ENCODE results near the gene C20orf204. TPM values are rescaled to one million over a fixed set of nuclear protein-coding genes. Genes with fewer than 3 reads are reported as not detected.

C20orf204 gene
- total and polyA plus RNA-seq, 3 experiments from 2014 or later = 0.40 to 2.7 (median 2.4) TPM

GRCh38 chr20:64047968-64048401, 12.0 kb downstream of the C20orf204 start:
- DNase-seq = no peak
- Histone ChIP-seq H3K36me3 (ENCODE audit: insufficient read depth, low read length) (no peaks in the 10 kb centered on the region), H3K27ac (ENCODE audit: low read depth, low read length) (no peak overlapping the region), H3K27me3 (ENCODE audit: insufficient read depth, low read length, poor library complexity, severe bottlenecking) (peaks cover 29% of the 10 kb centered on the region), H3K9me3 (ENCODE audit: low read length) (no peaks in the 10 kb centered on the region), H3K4me1 (ENCODE audit: insufficient read depth, low read length) (peaks cover 6% of the 10 kb centered on the region), H3K4me3 (ENCODE audit: low read length) (no peak overlapping the region)
- Mint-ChIP-seq H3K27me3 (peaks cover 38 to 44% of the 10 kb centered on the region in 2 donors), H3K4me1 (peaks cover 7 to 30% (median 11%) of the 10 kb centered on the region in 3 donors), H3K27ac (no peak overlapping the region), H3K36me3 (no peaks in the 10 kb centered on the region), H3K4me3 (peak overlapping the region in 1 of 7 donors; percentile 20), H3K9me3 (no peaks in the 10 kb centered on the region)
- CTCF ChIA-PET = interaction anchor here (1.2 to 1.5 kb wide), 2 partner anchors 12 to 68 kb away, joined by 3 read pairs; no protein-coding TSS in a partner anchor
- POLR2A ChIA-PET = no interaction called here

DNA sequence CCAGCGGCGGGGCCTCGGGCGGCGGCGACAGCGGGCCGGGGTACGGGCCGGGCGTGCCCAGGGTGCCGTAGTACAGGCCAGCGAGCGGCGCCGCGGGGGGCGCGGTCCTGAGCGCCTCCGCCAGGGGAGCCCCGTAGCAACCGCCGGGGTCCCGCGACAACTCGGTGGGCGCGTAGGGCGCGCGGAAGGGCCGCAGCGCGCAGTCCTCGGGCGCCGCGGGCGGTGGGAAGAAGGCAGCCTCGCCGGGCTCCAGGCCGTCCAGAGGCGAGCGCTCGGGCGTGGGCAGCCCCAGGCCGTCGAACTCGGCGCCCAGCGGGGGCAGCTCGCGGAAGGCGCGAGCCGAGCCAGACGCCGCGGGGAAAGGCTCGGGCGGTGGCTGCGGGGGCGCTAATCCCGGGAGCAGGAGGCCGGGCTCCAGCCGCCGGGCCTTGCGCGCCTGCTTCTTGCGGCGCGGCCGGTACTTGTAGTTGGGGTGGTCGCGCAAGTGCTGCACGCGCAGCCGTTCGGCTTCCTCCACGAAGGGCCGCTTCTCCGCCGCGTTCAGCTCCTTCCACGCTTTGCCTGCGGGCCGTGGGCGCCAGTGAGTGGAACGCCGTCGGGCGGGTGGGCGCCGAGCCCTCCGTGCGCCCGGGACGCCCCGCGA, 12.5 kb downstream of the C20orf204 start:
- DNase-seq = no peak
- Mint-ChIP-seq H3K27me3 (peaks cover 39 to 50% of the 10 kb centered on the region in 2 donors), H3K4me3 (no peak overlapping the region), H3K9me3 (no peaks in the 10 kb centered on the region), H3K36me3 (no peaks in the 10 kb centered on the region), H3K27ac (no peak overlapping the region), H3K4me1 (peaks cover 5 to 27% (median 9%) of the 10 kb centered on the region in 3 donors)
- Histone ChIP-seq H3K9me3 (ENCODE audit: low read length) (no peaks in the 10 kb centered on the region), H3K27me3 (ENCODE audit: insufficient read depth, low read length, poor library complexity, severe bottlenecking) (peaks cover 29% of the 10 kb centered on the region), H3K4me1 (ENCODE audit: insufficient read depth, low read length) (peaks cover 6% of the 10 kb centered on the region), H3K36me3 (ENCODE audit: insufficient read depth, low read length) (no peaks in the 10 kb centered on the region), H3K27ac (ENCODE audit: low read depth, low read length) (no peak overlapping the region), H3K4me3 (ENCODE audit: low read length) (no peak overlapping the region)
- CTCF ChIA-PET = interaction anchor here (1.2 kb wide), 1 partner anchor 12 kb away, joined by 3 read pairs; no protein-coding TSS in a partner anchor
- POLR2A ChIA-PET = no interaction called here

DNA sequence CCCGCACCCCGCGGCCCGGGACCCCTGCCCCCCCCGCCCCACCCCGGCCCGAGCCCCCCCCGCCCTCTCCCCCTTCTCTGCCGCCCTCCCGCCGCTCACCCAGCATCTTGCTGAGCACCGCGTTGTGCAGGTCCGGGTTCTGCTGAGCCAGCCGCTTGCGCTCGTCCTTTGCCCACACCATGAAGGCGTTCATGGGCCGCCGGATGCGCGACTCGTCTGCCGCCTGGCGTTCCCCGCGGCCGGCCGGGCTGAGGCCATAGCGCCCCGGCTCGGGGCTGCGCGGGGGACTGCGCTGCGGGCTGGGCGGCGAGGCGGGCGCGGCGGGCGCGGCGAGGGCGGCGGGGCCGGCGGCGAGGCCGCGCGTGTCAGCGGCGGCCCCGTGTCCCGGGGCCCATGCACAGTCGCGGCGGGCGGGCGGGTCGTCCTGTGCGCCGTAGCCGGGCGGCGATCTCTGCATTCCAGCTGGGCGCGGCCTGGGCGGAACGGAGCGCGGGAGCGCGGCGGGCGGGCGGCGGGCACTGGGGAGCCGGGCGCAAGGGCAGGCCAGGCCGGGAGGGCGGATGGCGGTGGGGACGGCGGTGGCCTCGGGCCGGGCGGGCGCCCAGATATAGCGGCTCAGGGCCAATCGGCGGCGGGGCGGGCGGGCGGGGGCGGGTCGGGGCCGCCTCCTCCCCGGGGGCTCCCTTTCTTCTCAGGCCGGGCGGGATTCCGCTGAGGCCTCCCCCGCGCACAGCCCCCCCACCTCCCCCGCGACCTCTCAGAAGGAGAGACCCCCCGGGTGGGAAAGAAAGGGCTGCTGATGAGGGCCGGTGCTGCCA, 13.3 kb downstream of the C20orf204 start, which contains the start of gene SOX18:
TSS of gene SOX18 (minus strand) at position 580 of the 818 bp plus-strand sequence. CDS start at position 457, 123 bp downstream.
- H3K4me3 Mint-ChIP-seq = peak within 1 kb of the TSS in 4 of 7 donors; percentile 20 to 78 (median 57)
- POLR2A ChIA-PET = no interaction called here
- peaks cover 0 to 21% (median 6%) of the 10 kb centered on the region in 3 donors for H3K4me1 Mint-ChIP-seq
- peaks cover 29% of the 10 kb centered on the region for H3K27me3 ChIP-seq (ENCODE audit: insufficient read depth, low read length, poor library complexity, severe bottlenecking)
- no peaks in the 10 kb centered on the region for H3K36me3 ChIP-seq (ENCODE audit: insufficient read depth, low read length)
- no peaks in the 10 kb centered on the region for H3K9me3 Mint-ChIP-seq
- peaks cover 6% of the 10 kb centered on the region for H3K4me1 ChIP-seq (ENCODE audit: insufficient read depth, low read length)
- H3K27me3 Mint-ChIP-seq = peaks cover 38 to 52% of the 10 kb centered on the region in 2 donors
- no peak for DNase-seq
- no peaks in the 10 kb centered on the region for H3K9me3 ChIP-seq (ENCODE audit: low read length)
- no peak within 1 kb of the TSS for H3K4me3 ChIP-seq (ENCODE audit: low read length)
- no peak within 1 kb of the TSS for H3K27ac Mint-ChIP-seq
- CTCF ChIA-PET = interaction anchor here (1.2 kb wide), 1 partner anchor 11 kb away, joined by 3 read pairs; no protein-coding TSS in a partner anchor
- H3K27ac ChIP-seq (ENCODE audit: low read depth, low read length) = peak within 1 kb of the TSS; percentile 59
- H3K36me3 Mint-ChIP-seq = no peaks in the 10 kb centered on the region

GRCh38 chr20:64049878-64050260, 13.9 kb downstream of the C20orf204 start:
- Mint-ChIP-seq H3K27ac (no peak overlapping the region), H3K4me1 (peaks cover 0 to 16% (median 6%) of the 10 kb centered on the region in 3 donors), H3K36me3 (no peaks in the 10 kb centered on the region), H3K27me3 (peaks cover 33 to 52% of the 10 kb centered on the region in 2 donors), H3K4me3 (peak overlapping the region in 1 of 7 donors; percentile 20), H3K9me3 (no peaks in the 10 kb centered on the region)
- DNase-seq = no peak
- peaks cover 29% of the 10 kb centered on the region for H3K27me3 ChIP-seq (ENCODE audit: insufficient read depth, low read length, poor library complexity, severe bottlenecking)
- H3K4me1 ChIP-seq (ENCODE audit: insufficient read depth, low read length) = peaks cover 6% of the 10 kb centered on the region
- H3K27ac ChIP-seq (ENCODE audit: low read depth, low read length) = peak overlapping the region; percentile 59
- H3K9me3 ChIP-seq (ENCODE audit: low read length) = no peaks in the 10 kb centered on the region
- no peaks in the 10 kb centered on the region for H3K36me3 ChIP-seq (ENCODE audit: insufficient read depth, low read length)
- H3K4me3 ChIP-seq (ENCODE audit: low read length) = no peak overlapping the region
- POLR2A ChIA-PET = no interaction called here
- CTCF ChIA-PET = no interaction called here

DNA sequence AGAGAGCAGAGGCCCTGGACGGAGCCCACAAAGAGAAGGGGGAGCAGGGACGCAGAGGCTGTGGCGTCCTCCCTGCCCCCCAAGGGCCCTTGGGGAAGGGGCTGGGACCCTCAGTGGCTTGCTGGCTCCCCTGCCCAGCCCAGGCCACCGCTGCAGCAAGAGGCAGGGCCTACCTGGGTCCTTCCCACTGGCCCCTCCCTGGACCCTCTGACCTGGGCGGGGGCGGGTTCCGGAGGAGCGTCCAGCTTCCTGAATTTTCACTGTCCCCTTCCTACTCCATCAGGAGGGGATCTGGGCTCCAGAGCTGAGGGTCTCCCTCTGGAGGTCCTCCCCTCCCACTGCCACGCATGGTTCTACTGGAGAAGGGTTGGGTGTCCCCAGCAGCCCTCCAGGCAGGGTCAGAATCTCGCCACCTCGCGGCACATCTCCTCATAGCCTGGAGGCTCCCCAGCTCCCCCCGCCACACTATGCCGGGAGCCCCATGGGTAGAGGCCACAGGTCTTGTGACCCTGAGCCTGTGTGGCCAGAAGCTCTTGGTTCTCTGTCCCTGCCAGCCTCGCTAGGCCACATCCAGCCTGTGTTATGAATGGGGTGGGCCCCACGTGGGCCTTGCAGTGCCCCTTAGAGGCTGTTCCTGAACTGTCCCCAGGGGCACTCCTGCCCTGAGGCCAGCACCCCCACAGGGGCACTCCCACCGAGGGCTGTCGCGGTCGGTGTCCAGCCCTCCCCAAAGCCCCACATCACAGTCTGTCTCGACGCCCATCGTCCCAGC, 14.5 kb downstream of the C20orf204 start:
- Histone ChIP-seq H3K27me3 (ENCODE audit: insufficient read depth, low read length, poor library complexity, severe bottlenecking) (peaks cover 29% of the 10 kb centered on the region), H3K9me3 (ENCODE audit: low read length) (no peaks in the 10 kb centered on the region), H3K4me3 (ENCODE audit: low read length) (no peak overlapping the region), H3K4me1 (ENCODE audit: insufficient read depth, low read length) (peaks cover 6% of the 10 kb centered on the region), H3K36me3 (ENCODE audit: insufficient read depth, low read length) (no peaks in the 10 kb centered on the region), H3K27ac (ENCODE audit: low read depth, low read length) (peak overlapping the region; percentile 59)
- Mint-ChIP-seq H3K27me3 (peaks cover 31 to 56% of the 10 kb centered on the region in 2 donors), H3K4me1 (peaks cover 0 to 16% (median 6%) of the 10 kb centered on the region in 3 donors), H3K4me3 (peak overlapping the region in 1 of 7 donors; percentile 34), H3K27ac (peak overlapping the region in 1 of 8 donors; percentile 57), H3K9me3 (no peaks in the 10 kb centered on the region), H3K36me3 (no peaks in the 10 kb centered on the region)
- ChIA-PET CTCF (no interaction called here), POLR2A (no interaction called here)
- DNase-seq = no peak

- Mint-ChIP-seq H3K27ac (peak overlapping the region in 1 of 8 donors; percentile 57), H3K4me1 (peaks cover 0 to 12% (median 6%) of the 10 kb centered on the region in 3 donors), H3K9me3 (no peaks in the 10 kb centered on the region), H3K36me3 (no peaks in the 10 kb centered on the region), H3K4me3 (no peak overlapping the region), H3K27me3 (peaks cover 29 to 53% of the 10 kb centered on the region in 2 donors)
- POLR2A ChIA-PET = no interaction called here
- DNase-seq = no peak
- Histone ChIP-seq H3K27me3 (ENCODE audit: insufficient read depth, low read length, poor library complexity, severe bottlenecking) (peaks cover 29% of the 10 kb centered on the region), H3K4me3 (ENCODE audit: low read length) (no peak overlapping the region), H3K4me1 (ENCODE audit: insufficient read depth, low read length) (peaks cover 6% of the 10 kb centered on the region), H3K27ac (ENCODE audit: low read depth, low read length) (no peak overlapping the region), H3K36me3 (ENCODE audit: insufficient read depth, low read length) (no peaks in the 10 kb centered on the region), H3K9me3 (ENCODE audit: low read length) (no peaks in the 10 kb centered on the region)
- CTCF ChIA-PET = no interaction called here
These were observed 15.1 kb downstream of the C20orf204 start for GRCh38 chr20:64051033-64051452.

DNA sequence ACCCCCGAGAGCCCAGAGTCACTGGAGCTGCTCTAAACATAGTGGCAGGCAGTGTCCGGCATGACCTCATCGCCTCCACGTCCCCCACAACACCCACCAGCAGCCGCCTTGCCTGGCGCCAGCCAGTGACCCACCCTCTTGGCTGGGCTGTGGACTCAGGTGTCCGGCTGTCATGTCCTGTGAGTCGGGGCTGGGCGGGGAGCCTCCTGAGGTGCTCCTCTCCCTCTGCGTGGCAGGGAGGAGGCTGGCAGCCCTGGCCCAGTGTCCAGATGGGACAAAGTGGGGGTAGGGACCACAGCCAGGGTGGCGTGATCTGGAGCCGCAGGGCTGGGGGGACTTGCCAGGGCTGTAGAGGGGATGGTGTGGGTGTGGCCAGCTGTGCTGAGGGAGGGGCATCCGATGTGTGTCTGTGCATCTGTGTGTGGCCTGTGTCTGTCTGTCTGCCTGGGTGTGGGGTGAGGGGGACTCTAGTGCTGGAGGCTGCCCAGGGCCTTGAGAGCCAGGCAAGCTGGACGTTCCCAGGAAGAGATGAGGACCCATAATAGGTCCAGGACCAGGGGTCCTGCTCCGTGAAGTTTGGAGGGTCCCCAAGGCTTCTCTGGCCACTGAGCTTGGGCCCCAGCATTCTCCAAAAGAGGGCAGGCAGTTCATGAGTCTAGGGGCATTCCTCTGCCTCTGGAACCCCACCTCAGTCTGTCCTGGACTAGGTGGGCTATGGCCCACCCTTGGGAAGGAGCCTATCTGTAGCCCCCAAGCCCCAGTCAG, 15.8 kb downstream of the C20orf204 start:
- no peaks in the 10 kb centered on the region for H3K9me3 Mint-ChIP-seq
- H3K27ac ChIP-seq (ENCODE audit: low read depth, low read length) = no peak overlapping the region
- H3K9me3 ChIP-seq (ENCODE audit: low read length) = no peaks in the 10 kb centered on the region
- no peaks in the 10 kb centered on the region for H3K36me3 Mint-ChIP-seq
- no peaks in the 10 kb centered on the region for H3K36me3 ChIP-seq (ENCODE audit: insufficient read depth, low read length)
- peak overlapping the region in 2 of 8 donors; percentile 32 to 50 for H3K27ac Mint-ChIP-seq
- H3K27me3 ChIP-seq (ENCODE audit: insufficient read depth, low read length, poor library complexity, severe bottlenecking) = peaks cover 29% of the 10 kb centered on the region
- POLR2A ChIA-PET = no interaction called here
- peaks cover 22 to 46% of the 10 kb centered on the region in 2 donors for H3K27me3 Mint-ChIP-seq
- H3K4me3 Mint-ChIP-seq = no peak overlapping the region
- peaks cover 6% of the 10 kb centered on the region for H3K4me1 ChIP-seq (ENCODE audit: insufficient read depth, low read length)
- CTCF ChIA-PET = interaction anchor here (1.3 kb wide), 1 partner anchor 12 kb away, joined by 8 read pairs; no protein-coding TSS in a partner anchor
- no peak for DNase-seq
- H3K4me1 Mint-ChIP-seq = peaks cover 0 to 8% (median 2%) of the 10 kb centered on the region in 3 donors
- no peak overlapping the region for H3K4me3 ChIP-seq (ENCODE audit: low read length)

All from CD8-positive, alpha-beta memory T cell (primary cell).